GM21367 (cell line): ENCODE measurements around the gene TAS2R19.
"Not testable (repeated sequence)": the region's sequence is repeated elsewhere in the genome, so short reads cannot be mapped to it uniquely, and the experiment has no call there.

Experiments used
- ATAC-seq: cut with Tn5 transposase; IDR thresholded peaks from one replicate; pipeline ENCODE4 v1.9.1; 2021; ENCODE audit not compliant: unreplicated experiment

The TAS2R19 gene

GRCh38 chr12:11022520-11022919 lies at the start of gene TAS2R19:
Gene TAS2R19, minus strand, starts transcription at chr12:11022620. Its CDS starts 49 bp downstream, at chr12:11022571.
- no peak for ATAC-seq

- ATAC-seq = no peak
These were observed 49.0 kb upstream of the TAS2R19 start for GRCh38 chr12:11071414-11071813.

DNA sequence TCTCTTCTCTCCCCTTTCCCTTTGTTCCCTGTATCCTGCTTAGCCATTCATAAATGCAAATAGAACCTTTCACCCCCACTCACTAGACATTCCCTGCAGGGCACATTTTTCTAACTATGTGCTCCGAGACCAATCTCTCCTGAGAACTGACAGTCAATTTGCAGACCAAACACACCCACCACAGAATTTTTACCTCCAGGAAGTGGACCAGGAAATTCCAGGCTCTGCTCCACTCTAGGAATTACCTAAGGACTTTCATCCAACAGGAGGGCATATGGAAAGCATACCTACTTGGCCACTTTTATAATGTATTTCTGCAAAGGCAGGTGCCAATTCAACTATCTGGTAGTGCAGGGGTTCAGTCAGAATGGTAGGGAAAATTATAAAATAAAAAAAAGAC lies 48.6 kb upstream of the TAS2R19 start:
- ATAC-seq = no peak

DNA sequence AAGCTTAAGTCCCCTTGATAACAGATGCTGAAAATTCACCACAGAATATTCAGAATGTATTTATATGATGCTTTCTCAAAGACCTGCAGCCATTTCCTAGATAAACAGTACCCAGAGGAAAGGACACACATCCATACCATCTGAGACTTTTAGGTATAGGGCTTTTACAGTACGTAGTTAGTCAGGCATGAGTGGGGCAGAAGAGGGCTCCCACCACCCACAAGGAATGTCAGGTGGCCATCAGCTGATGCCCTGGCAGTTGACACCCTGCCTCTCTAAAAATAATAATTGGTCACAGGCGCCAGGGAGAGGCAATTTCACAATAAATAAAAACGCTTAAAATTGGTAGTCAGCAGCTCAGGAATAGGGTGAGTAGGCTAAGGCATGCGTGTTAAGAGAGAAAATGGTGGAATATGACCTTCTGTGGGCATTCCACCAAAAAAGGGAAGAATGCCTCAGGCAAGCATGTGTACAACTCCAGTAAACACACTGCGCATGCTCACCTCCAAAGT lies 47.5 kb upstream of the TAS2R19 start:
- no peak for ATAC-seq

DNA sequence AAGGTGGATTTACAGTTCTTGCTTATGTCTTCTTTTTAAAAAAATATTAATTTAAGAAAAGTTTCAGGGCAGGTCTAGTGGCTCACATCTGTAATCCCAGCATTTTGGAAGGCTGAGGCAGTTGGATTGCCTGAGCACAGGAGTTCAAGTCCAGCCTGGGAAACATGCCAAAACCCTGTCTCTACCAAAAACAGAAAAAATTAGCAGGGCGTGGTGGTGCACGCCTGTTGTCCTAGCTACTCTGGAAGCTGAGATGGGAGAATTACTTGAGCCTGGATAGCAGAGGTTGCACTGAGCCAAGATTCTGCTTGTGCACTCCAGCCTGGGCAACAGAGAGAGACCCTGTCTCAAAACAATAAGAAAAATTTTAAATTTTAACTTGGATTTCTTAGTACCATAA lies 45.1 kb upstream of the TAS2R19 start:
- no peak for ATAC-seq

GRCh38 chr12:11062194-11062593 lies 39.8 kb upstream of the TAS2R19 start, which contains the start of gene TAS2R46:
Gene TAS2R46, minus strand, starts transcription at chr12:11062294. Its CDS starts 0 bp downstream, at chr12:11062294.
- not testable (repeated sequence) for ATAC-seq

- no peak for ATAC-seq
These were observed 37.4 kb upstream of the TAS2R19 start for GRCh38 chr12:11059784-11060183.

DNA sequence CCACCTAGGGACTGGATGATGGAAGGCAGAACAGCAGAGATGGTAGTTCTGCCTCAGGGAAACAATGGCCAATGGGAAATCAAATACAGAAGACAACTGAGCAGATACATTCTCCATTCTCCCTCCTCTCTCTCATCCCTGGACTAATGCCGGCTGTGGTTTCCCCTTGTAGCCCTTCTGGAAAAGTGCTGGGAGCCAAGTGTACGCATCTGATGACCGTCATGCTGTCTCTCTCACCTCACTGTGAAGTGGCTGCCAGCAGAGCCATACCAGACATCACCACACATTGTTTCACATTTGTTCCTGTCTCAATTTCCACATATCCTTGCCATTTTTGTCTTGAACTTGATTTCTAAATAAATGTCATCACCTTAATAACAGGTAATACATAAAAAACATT lies 36.6 kb upstream of the TAS2R19 start:
- no peak for ATAC-seq

DNA sequence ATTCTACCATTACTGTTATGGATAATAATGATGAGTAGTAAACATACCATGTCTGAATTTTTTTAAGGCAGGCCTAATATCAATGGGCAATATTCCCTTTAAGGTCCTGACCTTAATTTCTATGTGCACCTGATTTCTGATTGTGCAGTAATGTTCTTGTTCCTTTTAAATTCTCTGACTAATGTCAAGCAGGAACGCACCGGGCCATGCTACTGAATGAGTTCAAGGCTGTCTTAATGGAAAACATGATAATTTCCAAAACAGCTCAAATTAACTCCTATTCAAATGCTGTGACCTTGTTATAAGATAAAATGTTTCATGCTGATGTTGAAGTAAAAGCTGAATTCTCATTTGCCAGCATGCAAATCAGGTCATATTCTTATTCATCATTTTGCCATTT lies 32.9 kb upstream of the TAS2R19 start:
- no peak for ATAC-seq

GRCh38 chr12:11049806-11050531 lies 27.5 kb upstream of the TAS2R19 start:
- ATAC-seq = not testable (repeated sequence)

- not testable (repeated sequence) for ATAC-seq
These were observed 18.9 kb upstream of the TAS2R19 start for GRCh38 chr12:11041366-11041765.

GRCh38 chr12:11040162-11040561 lies 17.7 kb upstream of the TAS2R19 start:
- no peak for ATAC-seq

DNA sequence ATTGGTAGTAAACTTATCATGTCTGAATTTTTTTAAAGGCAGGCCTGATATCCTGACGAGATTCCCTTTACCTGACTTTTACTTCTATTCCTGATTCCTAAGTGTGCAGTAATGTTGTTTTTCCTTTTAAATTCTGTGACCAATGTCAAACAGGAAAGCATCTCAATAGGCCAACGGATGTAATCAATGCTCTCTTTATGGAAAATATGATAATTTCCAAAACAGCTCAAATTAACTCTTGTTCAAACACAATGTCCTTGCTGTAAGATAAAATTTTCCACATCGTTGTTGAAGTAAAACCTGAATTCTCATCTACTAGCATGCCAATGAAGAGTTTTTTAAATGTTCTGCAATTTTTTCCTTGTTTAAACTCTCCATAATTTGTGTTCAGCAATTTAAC lies 16.8 kb upstream of the TAS2R19 start:
- ATAC-seq = no peak

DNA sequence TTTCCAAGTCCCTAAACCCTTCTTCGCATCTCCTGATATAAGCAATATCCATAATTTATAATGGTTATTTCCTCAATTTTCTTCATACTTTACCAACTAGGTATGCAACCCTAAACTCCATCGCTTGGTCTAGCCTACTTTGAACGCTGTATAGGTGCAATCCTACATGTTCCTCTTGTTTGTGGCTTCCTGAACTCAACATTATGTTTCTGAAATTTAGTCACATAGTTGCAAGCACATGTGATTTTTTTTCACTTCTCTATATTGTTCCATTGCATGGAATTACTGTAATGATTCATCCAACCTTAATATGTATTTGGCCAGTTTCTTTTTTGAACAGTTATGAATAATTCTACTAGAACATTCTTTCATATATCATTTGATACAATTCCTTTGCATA lies 11.5 kb upstream of the TAS2R19 start:
- not testable (repeated sequence) for ATAC-seq

- ATAC-seq = no peak
These were observed 8.9 kb upstream of the TAS2R19 start, which contains the start of gene TAS2R31 for GRCh38 chr12:11031307-11031706. Gene TAS2R31, minus strand, starts transcription at chr12:11031407. Its CDS starts 72 bp downstream, at chr12:11031335.

DNA sequence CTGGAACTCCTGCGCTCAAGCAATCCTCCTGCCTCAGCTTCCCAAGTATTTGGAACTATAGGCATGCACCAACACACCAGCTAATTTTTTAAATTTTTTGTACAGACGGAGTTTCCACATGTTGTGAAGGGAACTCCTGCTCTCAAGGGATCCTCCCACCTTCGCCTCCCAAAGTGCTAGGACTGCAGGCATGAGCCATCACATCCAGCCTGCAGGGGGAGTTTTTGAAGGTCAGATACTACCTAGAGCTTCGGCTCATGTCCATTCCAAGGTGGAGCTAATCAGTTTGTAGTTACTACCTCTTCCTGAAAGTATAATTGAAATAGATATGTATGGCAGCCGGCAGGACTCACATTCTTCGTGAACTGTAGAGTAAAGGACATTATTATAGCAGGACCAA lies 3.7 kb upstream of the TAS2R19 start:
- ATAC-seq = no peak

GRCh38 chr12:11023387-11023786 lies 967 bp upstream of the TAS2R19 start:
- ATAC-seq = no peak

- no peak for ATAC-seq
These were observed 5.5 kb downstream of the TAS2R19 start for GRCh38 chr12:11016937-11017336.

DNA sequence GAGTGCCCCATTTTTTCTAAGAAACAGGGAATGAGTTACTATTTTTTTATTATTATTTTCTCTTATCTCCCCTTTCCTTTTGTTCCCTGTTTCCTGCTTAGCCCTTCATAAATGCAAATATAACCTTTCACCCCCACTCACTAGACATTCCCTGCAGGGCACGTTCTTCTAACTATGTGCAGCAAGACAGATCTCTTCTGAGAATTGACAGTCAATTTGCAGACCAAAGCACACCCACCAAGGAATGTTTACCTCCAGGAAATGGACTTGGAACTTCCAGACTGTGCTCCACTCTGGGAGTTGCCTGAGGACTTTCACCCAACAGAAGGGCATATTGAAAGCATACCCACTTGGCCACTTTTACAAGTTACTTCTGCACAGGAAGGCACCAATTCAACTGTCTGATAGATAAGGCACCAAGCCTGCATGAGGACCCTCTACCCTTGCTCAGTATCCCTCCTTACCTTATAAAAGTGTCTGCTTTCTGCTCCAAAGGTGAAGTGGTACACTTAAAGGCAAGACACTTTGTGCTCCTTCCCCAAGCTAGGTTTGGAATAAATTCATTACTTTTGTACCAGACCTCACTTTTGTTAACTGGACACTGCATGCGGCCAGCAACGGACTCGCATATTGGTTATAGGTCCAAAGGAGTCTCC lies 6.5 kb downstream of the TAS2R19 start:
- no peak for ATAC-seq

DNA sequence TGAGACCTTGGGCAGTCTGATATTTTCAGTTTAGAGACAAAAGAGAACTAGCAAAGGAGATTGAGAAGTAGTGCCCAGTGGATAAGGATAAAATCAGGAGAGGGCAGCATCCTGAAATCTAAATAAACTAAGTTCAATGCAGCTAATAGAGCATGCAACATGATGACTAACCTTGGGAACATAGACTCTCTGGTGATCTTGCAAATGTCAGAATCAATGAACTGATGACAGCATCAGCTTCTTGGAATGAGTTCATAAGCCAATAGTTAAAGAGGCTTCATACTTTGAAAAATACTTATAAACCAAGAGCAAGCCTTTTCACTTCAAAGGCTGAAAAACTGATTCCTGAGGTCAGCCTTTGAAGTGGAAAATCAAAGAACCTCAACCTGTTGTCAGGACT lies 8.2 kb downstream of the TAS2R19 start:
- no peak for ATAC-seq

- no peak for ATAC-seq
These were observed 14.8 kb downstream of the TAS2R19 start for GRCh38 chr12:11007608-11008007.

GRCh38 chr12:10998204-10998603 lies 24.2 kb downstream of the TAS2R19 start, which contains the start of gene TAS2R20:
Gene TAS2R20, minus strand, starts transcription at chr12:10998304. Its CDS starts 429 bp downstream, at chr12:10997875.
- no peak for ATAC-seq
